ENCODE data around the gene COLEC12. TPM values are rescaled to one million over a fixed set of nuclear protein-coding genes. Genes with fewer than 3 reads are reported as not detected.

COLEC12 gene
- total and polyA plus RNA-seq, 10 of the 15 experiments (the other 5 are each of a cell fraction or from before 2014, with no cell fraction given), result 0.04 to 0.05 TPM; not detected in 8

GRCh38 chr18:371609-371982 lies 128.9 kb downstream of the COLEC12 start (continued):
- TF ChIP-seq RELB (IDR thresholded peaks at IDR 0.05; ENCODE audit: low read depth) (no peak), RB1 (IDR thresholded peaks at IDR 0.05; ENCODE audit: borderline replicate concordance) (no peak), ETV6 (conservative IDR thresholded peaks at IDR 0.05 in 1 of 2, IDR thresholded peaks at IDR 0.05 in 1 of 2; ENCODE audit: borderline replicate concordance in 1 of 2, low read depth in 1 of 2) (no peak), PML (IDR thresholded peaks at IDR 0.05; ENCODE audit: low read length) (no peak), FOS (IDR thresholded peaks at IDR 0.05; ENCODE audit: borderline replicate concordance, extremely low read depth, insufficient read length) (no peak), ZNF207 (IDR thresholded peaks at IDR 0.05; ENCODE audit: borderline replicate concordance) (no peak), ZNF592 (IDR thresholded peaks at IDR 0.05) (no peak), RAD21 (IDR thresholded peaks at IDR 0.05; ENCODE audit: insufficient read depth, low read depth, low read length) (no peak), RCOR1 (conservative IDR thresholded peaks at IDR 0.05; ENCODE audit: low read depth, low read length) (no peak), E2F8 (IDR thresholded peaks at IDR 0.05; ENCODE audit: low read depth, partially characterized antibody) (no peak)

All from GM12878 (cell line).